HEK293T (cell line): ENCODE measurements around the gene BSG.

Source experiments
- ARNT ChIP-seq: fragments of 450-650 bp; IDR thresholded peaks from 2 replicates; pipeline ENCODE4 v1.6.1; 2017; ENCODE audit warnings: mild to moderate bottlenecking
- BHLHE40 ChIP-seq: fragments of 450-650 bp; IDR thresholded peaks from 2 replicates; pipeline ENCODE4 v1.6.1; 2016; ENCODE audit warnings: mild to moderate bottlenecking, moderate library complexity, borderline replicate concordance
- ELF4 ChIP-seq: fragments of 450-650 bp; IDR thresholded peaks from 2 replicates; pipeline ENCODE4 v1.6.1; 2017; ENCODE audit warnings: antibody characterized with exemption
- FOXA1 ChIP-seq: fragments of 450-650 bp; IDR thresholded peaks from 2 replicates; pipeline ENCODE4 v1.6.1; 2016; ENCODE audit warnings: mild to moderate bottlenecking
- FOXK2 ChIP-seq: fragments of 450-650 bp; IDR thresholded peaks from 2 replicates; pipeline ENCODE4 v1.6.1; 2016; ENCODE audit warnings: mild to moderate bottlenecking
- FOXM1 ChIP-seq: fragments of 450-650 bp; IDR thresholded peaks from 2 replicates; pipeline ENCODE4 v1.6.1; 2017; ENCODE audit warnings: mild to moderate bottlenecking, borderline replicate concordance
- L3MBTL2 ChIP-seq: fragments of 450-650 bp; conservative IDR thresholded peaks from 2 replicates; pipeline ENCODE4 v1.6.1; 2016; ENCODE audit warnings: mild to moderate bottlenecking
- LEF1 ChIP-seq: fragments of 450-650 bp; IDR thresholded peaks from 2 replicates; pipeline ENCODE4 v1.6.1; 2017; ENCODE audit warnings: mild to moderate bottlenecking, borderline replicate concordance
- NFRKB ChIP-seq: fragments of 450-650 bp; IDR thresholded peaks from 2 replicates; pipeline ENCODE4 v1.6.1; 2016; ENCODE audit warnings: mild to moderate bottlenecking, moderate library complexity
- SP1 ChIP-seq: fragments of 450-650 bp; IDR thresholded peaks from 2 replicates; pipeline ENCODE4 v1.6.1; 2017
- SUZ12 ChIP-seq: fragments of 450-650 bp; IDR thresholded peaks from 2 replicates; pipeline ENCODE4 v1.6.1; 2016; ENCODE audit warnings: mild to moderate bottlenecking
- TARDBP ChIP-seq: fragments of 450-650 bp; IDR thresholded peaks from 2 replicates; pipeline ENCODE4 v1.6.1; 2016
- ZNF384 ChIP-seq: fragments of 450-650 bp; IDR thresholded peaks from 2 replicates; pipeline ENCODE4 v1.6.1; 2016

DNA sequence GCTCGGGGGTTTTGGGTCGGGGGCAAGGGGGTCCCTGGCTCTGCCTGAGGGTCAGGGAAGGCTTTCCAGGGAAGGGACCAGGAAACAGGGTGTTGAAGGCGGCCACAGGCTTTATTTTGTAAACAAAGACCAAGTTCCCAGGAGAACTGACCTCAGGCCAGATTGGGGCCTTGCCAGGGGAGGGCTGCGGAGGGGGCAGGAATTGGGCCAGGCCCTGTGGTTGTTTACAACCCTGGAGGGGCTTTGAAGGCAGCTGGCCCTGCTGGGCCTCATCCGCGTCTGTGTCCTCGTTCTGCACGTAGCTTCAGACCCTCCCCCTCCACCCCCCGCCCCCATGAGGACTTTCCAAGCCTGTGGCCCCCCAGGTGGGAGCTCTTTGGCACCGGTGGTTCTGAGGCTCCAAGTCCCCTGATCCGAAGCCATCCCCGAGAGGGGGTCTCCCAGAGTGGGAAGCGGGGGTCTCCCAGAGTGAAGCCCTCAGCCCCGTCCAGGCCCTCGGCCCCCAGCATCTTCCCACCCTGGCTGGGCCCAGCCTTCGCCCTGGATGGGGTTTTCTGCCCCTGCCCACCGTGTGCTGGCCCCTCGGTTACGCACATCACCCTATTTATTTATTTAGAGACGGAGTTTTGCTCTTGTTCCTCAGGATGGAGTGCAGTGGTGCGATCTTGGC lies 13.5 kb upstream of the BSG start:
- TF ChIP-seq ZNF384 (no peak), FOXM1 (no peak), FOXA1 (no peak), SUZ12 (no peak), SP1 (no peak), BHLHE40 (no peak), L3MBTL2 (no peak), TARDBP (no peak), ARNT (no peak), LEF1 (no peak), FOXK2 (no peak), NFRKB (no peak), ELF4 (no peak)
